ENCODE measurements around the gene AGPS.

The AGPS gene

GRCh38 chr2:177531706-177532105 is 139.1 kb downstream of the AGPS start:
- H4K20me1 ChIP-seq (ENCODE audit: insufficient read depth, low read length), result no peaks in the 10 kb centered on the region
- TF ChIP-seq CTCF (IDR thresholded peaks at IDR 0.05; ENCODE audit: borderline replicate concordance, extremely low read depth, low read length, poor library complexity, severe bottlenecking) (no peak), EZH2 (IDR thresholded peaks at IDR 0.05; ENCODE audit: borderline replicate concordance, low read depth, low read length, severe bottlenecking) (no peak)
- H3K9ac ChIP-seq (ENCODE audit: low read depth, low read length), result no peak overlapping the region
- H3K79me2 ChIP-seq (ENCODE audit: insufficient read depth, low read length), result no peaks in the 10 kb centered on the region
- H3K27ac ChIP-seq (ENCODE audit: low read length), result no peak overlapping the region
- H3K9me3 ChIP-seq (ENCODE audit: insufficient read depth, low read length, severe bottlenecking), result no peaks in the 10 kb centered on the region
- H3K36me3 ChIP-seq (ENCODE audit: insufficient read depth, low read length), result peaks cover 11% of the 10 kb centered on the region; the same call in 1 of the 2 replicates
- H3K4me2 ChIP-seq (ENCODE audit: insufficient read depth, low read length), result no peak overlapping the region
- no peak for DNase-seq
- H3K4me3 ChIP-seq (ENCODE audit: low read depth in 1 of 2, low read length in 2 of 2), result no peak overlapping the region
- no peak overlapping the region for H2AFZ ChIP-seq (ENCODE audit: low read depth, low read length)
- no peaks in the 10 kb centered on the region for H3K4me1 ChIP-seq (ENCODE audit: insufficient read depth, low read length)
- H3K27me3 ChIP-seq (ENCODE audit: insufficient read depth, low read length, poor library complexity), result no peaks in the 10 kb centered on the region
- no peak for ATAC-seq (ENCODE audit: insufficient read depth, low read depth)

- no peaks in the 10 kb centered on the region for H4K20me1 ChIP-seq (ENCODE audit: insufficient read depth, low read length)
- H3K79me2 ChIP-seq (ENCODE audit: insufficient read depth, low read length), result no peaks in the 10 kb centered on the region
- H3K4me2 ChIP-seq (ENCODE audit: insufficient read depth, low read length), result no peak overlapping the region
- H3K4me1 ChIP-seq (ENCODE audit: insufficient read depth, low read length), result no peaks in the 10 kb centered on the region
- TF ChIP-seq CTCF (IDR thresholded peaks at IDR 0.05; ENCODE audit: borderline replicate concordance, extremely low read depth, low read length, poor library complexity, severe bottlenecking) (no peak), EZH2 (IDR thresholded peaks at IDR 0.05; ENCODE audit: borderline replicate concordance, low read depth, low read length, severe bottlenecking) (no peak)
- no peak overlapping the region for H2AFZ ChIP-seq (ENCODE audit: low read depth, low read length)
- peaks cover 11% of the 10 kb centered on the region; the same call in 1 of the 2 replicates for H3K36me3 ChIP-seq (ENCODE audit: insufficient read depth, low read length)
- DNase-seq (no peak), ATAC-seq (ENCODE audit: insufficient read depth, low read depth) (no peak)
- H3K9ac ChIP-seq (ENCODE audit: low read depth, low read length), result no peak overlapping the region
- H3K27me3 ChIP-seq (ENCODE audit: insufficient read depth, low read length, poor library complexity), result no peaks in the 10 kb centered on the region
- H3K27ac ChIP-seq (ENCODE audit: low read length), result no peak overlapping the region
- no peaks in the 10 kb centered on the region for H3K9me3 ChIP-seq (ENCODE audit: insufficient read depth, low read length, severe bottlenecking)
- no peak overlapping the region for H3K4me3 ChIP-seq (ENCODE audit: low read depth in 1 of 2, low read length in 2 of 2)
These were observed 140.0 kb downstream of the AGPS start for GRCh38 chr2:177532567-177532966.

GRCh38 chr2:177533253-177533652 is 140.7 kb downstream of the AGPS start:
- no peak overlapping the region for H3K27ac ChIP-seq (ENCODE audit: low read length)
- TF ChIP-seq EZH2 (IDR thresholded peaks at IDR 0.05; ENCODE audit: borderline replicate concordance, low read depth, low read length, severe bottlenecking) (no peak), CTCF (IDR thresholded peaks at IDR 0.05; ENCODE audit: borderline replicate concordance, extremely low read depth, low read length, poor library complexity, severe bottlenecking) (no peak)
- peaks cover 11% of the 10 kb centered on the region; the same call in 1 of the 2 replicates for H3K36me3 ChIP-seq (ENCODE audit: insufficient read depth, low read length)
- H3K79me2 ChIP-seq (ENCODE audit: insufficient read depth, low read length), result no peaks in the 10 kb centered on the region
- ATAC-seq (ENCODE audit: insufficient read depth, low read depth) (no peak), DNase-seq (no peak)
- H3K4me1 ChIP-seq (ENCODE audit: insufficient read depth, low read length), result no peaks in the 10 kb centered on the region
- H3K4me2 ChIP-seq (ENCODE audit: insufficient read depth, low read length), result no peak overlapping the region
- no peak overlapping the region for H3K4me3 ChIP-seq (ENCODE audit: low read depth in 1 of 2, low read length in 2 of 2)
- H3K9me3 ChIP-seq (ENCODE audit: insufficient read depth, low read length, severe bottlenecking), result no peaks in the 10 kb centered on the region
- no peaks in the 10 kb centered on the region for H4K20me1 ChIP-seq (ENCODE audit: insufficient read depth, low read length)
- no peak overlapping the region for H3K9ac ChIP-seq (ENCODE audit: low read depth, low read length)
- no peak overlapping the region for H2AFZ ChIP-seq (ENCODE audit: low read depth, low read length)
- no peaks in the 10 kb centered on the region for H3K27me3 ChIP-seq (ENCODE audit: insufficient read depth, low read length, poor library complexity)

GRCh38 chr2:177535000-177535399 is 142.4 kb downstream of the AGPS start:
- Histone ChIP-seq H3K4me2 (ENCODE audit: insufficient read depth, low read length) (no peak overlapping the region), H3K9ac (ENCODE audit: low read depth, low read length) (no peak overlapping the region), H3K79me2 (ENCODE audit: insufficient read depth, low read length) (no peaks in the 10 kb centered on the region), H3K9me3 (ENCODE audit: insufficient read depth, low read length, severe bottlenecking) (no peaks in the 10 kb centered on the region), H3K4me1 (ENCODE audit: insufficient read depth, low read length) (no peaks in the 10 kb centered on the region), H3K27me3 (ENCODE audit: insufficient read depth, low read length, poor library complexity) (no peaks in the 10 kb centered on the region), H2AFZ (ENCODE audit: low read depth, low read length) (no peak overlapping the region), H3K27ac (ENCODE audit: low read length) (no peak overlapping the region), H3K4me3 (ENCODE audit: low read depth in 1 of 2, low read length in 2 of 2) (no peak overlapping the region), H3K36me3 (ENCODE audit: insufficient read depth, low read length) (peaks cover 14% of the 10 kb centered on the region; the same call in 1 of the 2 replicates), H4K20me1 (ENCODE audit: insufficient read depth, low read length) (no peaks in the 10 kb centered on the region)
- DNase-seq (no peak), ATAC-seq (ENCODE audit: insufficient read depth, low read depth) (no peak)
- no peak for TF ChIP-seq EZH2 (IDR thresholded peaks at IDR 0.05; ENCODE audit: borderline replicate concordance, low read depth, low read length, severe bottlenecking)
- no peak for TF ChIP-seq CTCF (IDR thresholded peaks at IDR 0.05; ENCODE audit: borderline replicate concordance, extremely low read depth, low read length, poor library complexity, severe bottlenecking)

Measured in DND-41 (cell line).